HCT116 (cell line): Measurements from ENCODE around the gene NEURL1B. TPM values are rescaled to one million over a fixed set of nuclear protein-coding genes. Genes with fewer than 3 reads are reported as not detected.

Experiments used
- ATAC-seq: fragments of 200-7000 bp; cut with Tn5 transposase; 2 replicates; pipeline ENCODE4 v1.9.1; 2020; ENCODE audit warnings: mild to moderate bottlenecking, moderate library complexity
- BruUV-seq: library from RNA; stranded (reverse); fragments of 400-500 nt; replicated peaks from 2 replicates; lab custom pipeline; 2021; lab: Mats Ljungman, UMichigan
- CTCF ChIA-PET: fragments of 300-600 bp; sonication (Branson Sonifier 250); formaldehyde crosslinking; loops from one replicate; lab custom pipeline; 2021; ENCODE audit warnings: antibody characterized with exemption; lab: Charles Lee
- POLR2A ChIA-PET: fragments of 300-600, 350-600 bp; sonication (Branson Sonifier 250); formaldehyde crosslinking; loops from one replicate; lab custom pipeline; 2021; ENCODE audit warnings: antibody characterized with exemption; lab: Charles Lee
- RAD21 ChIA-PET, 2 experiments: fragments of 300-600 bp; sonication (Branson Sonifier 250); formaldehyde crosslinking; loops; one replicate each; lab custom pipeline; 2023; ENCODE audit warnings: low total read pairs in 2 of 2; ENCODE audit not compliant: uncharacterized antibody in 2 of 2, unreplicated experiment in 2 of 2, low non-redundant PET in 1 of 2; lab: Charles Lee
- DNase-seq: peaks from one replicate; pipeline ENCODE4 v3.0.0-alpha.2; 2010; ENCODE audit warnings: low read depth, low spot score
- H2AFZ ChIP-seq: fragments of 200-600 bp; shearing (Covaris generic), sonication (generic); 2 replicates; pipeline ENCODE4 v1.6.1; 2017; ENCODE audit warnings: low read depth, mixed run types, mixed read lengths, antibody characterized with exemption, low read length; ENCODE audit not compliant: poor library complexity, severe bottlenecking
- H3K27ac ChIP-seq: 2 replicates; pipeline ENCODE4 v1.5.1; 2012; ENCODE audit warnings: low read depth, low read length
- H3K27me3 ChIP-seq: fragments of 200-600 bp; sonication (generic); 2 replicates; pipeline ENCODE4 v1.6.1; 2016; ENCODE audit warnings: mixed run types, low read length, mixed read lengths; ENCODE audit not compliant: insufficient read depth
- H3K36me3 ChIP-seq, 2 experiments: fragments of 200-500 bp in 1 of 2; fragments of 200-600 bp in 1 of 2; sonication (Bioruptor generic) in 1 of 2; sonication (generic) in 1 of 2; 2 replicates each; pipeline versions ENCODE4 v1.5.1 to v1.6.1; 2014 to 2016; ENCODE audit warnings: low read length in 2 of 2, inconsistent platforms in 1 of 2, mixed read lengths in 1 of 2, mixed run types in 1 of 2; ENCODE audit not compliant: insufficient read depth in 2 of 2, control insufficient read depth in 1 of 2
- H3K4me1 ChIP-seq, 2 experiments: fragments of 200-600 bp in 1 of 2; sonication (generic) in 1 of 2; 2 replicates each; pipeline versions ENCODE4 v1.5.1 to v1.6.1; 2012 to 2017; ENCODE audit warnings: low read length in 2 of 2, inconsistent platforms in 1 of 2, mild to moderate bottlenecking in 1 of 2, mixed read lengths in 1 of 2, mixed run types in 1 of 2, moderate library complexity in 1 of 2; ENCODE audit not compliant: insufficient read depth in 2 of 2, control insufficient read depth in 1 of 2
- H3K4me2 ChIP-seq: fragments of 200-600 bp; sonication (generic); 2 replicates; pipeline ENCODE4 v1.6.1; 2017; ENCODE audit warnings: mixed run types, low read length, mixed read lengths
- H3K4me3 ChIP-seq, 2 experiments: fragments of 200-600 bp in 1 of 2; sonication (generic) in 1 of 2; replicated peaks in 1 of 2; 2 replicates each; pipeline ENCODE4 v1.5.1; 2011 to 2016; ENCODE audit warnings: low read length in 2 of 2, control low read depth in 1 of 2, low read depth in 1 of 2, mild to moderate bottlenecking in 1 of 2, mixed read lengths in 1 of 2, mixed run types in 1 of 2
- H3K79me2 ChIP-seq: fragments of 200-600 bp; sonication (generic); 2 replicates; pipeline ENCODE4 v1.6.1; 2017; ENCODE audit warnings: mild to moderate bottlenecking, mixed run types, low read length, moderate library complexity, mixed read lengths; ENCODE audit not compliant: insufficient read depth
- H3K9ac ChIP-seq: fragments of 200-600 bp; sonication (generic); 2 replicates; pipeline ENCODE4 v1.6.1; 2016; ENCODE audit warnings: low read length, mixed read lengths
- H3K9me2 ChIP-seq: fragments of 200-600 bp; sonication (generic), shearing (Covaris generic); 2 replicates; pipeline ENCODE4 v1.6.1; 2017; ENCODE audit warnings: mixed run types, mild to moderate bottlenecking, moderate library complexity; ENCODE audit not compliant: insufficient read depth
- H3K9me3 ChIP-seq, 2 experiments: fragments of 200-500 bp in 1 of 2; fragments of 200-600 bp in 1 of 2; sonication (Bioruptor generic) in 1 of 2; sonication (generic) in 1 of 2; 2 replicates each; pipeline ENCODE4 v1.6.1; 2014 to 2017; ENCODE audit warnings: low read length in 2 of 2, mixed read lengths in 2 of 2, inconsistent platforms in 1 of 2, low read depth in 1 of 2, mild to moderate bottlenecking in 1 of 2, mixed run types in 1 of 2, moderate library complexity in 1 of 2; ENCODE audit not compliant: control insufficient read depth in 1 of 2, insufficient read depth in 1 of 2
- H4K20me1 ChIP-seq: fragments of 200-600 bp; sonication (generic), shearing (Covaris generic); 2 replicates; pipeline ENCODE4 v1.6.1; 2017; ENCODE audit warnings: mixed run types, mild to moderate bottlenecking, moderate library complexity; ENCODE audit not compliant: insufficient read depth
- CBX3 ChIP-seq: IDR thresholded peaks from 2 replicates; pipeline ENCODE4 v1.6.1; 2012; ENCODE audit warnings: low read depth
- CEBPB ChIP-seq: IDR thresholded peaks from 2 replicates; pipeline ENCODE4 v1.6.1; 2012; ENCODE audit warnings: low read depth
- EGR1 ChIP-seq: IDR thresholded peaks from 2 replicates; pipeline ENCODE4 v1.6.1; 2012; ENCODE audit warnings: low read depth
- ELF1 ChIP-seq: IDR thresholded peaks from 2 replicates; pipeline ENCODE4 v1.6.1; 2012; ENCODE audit warnings: low read depth, borderline replicate concordance
- EZH2 ChIP-seq: fragments of 200-600 bp; sonication (generic); IDR thresholded peaks from 2 replicates; pipeline ENCODE4 v1.6.1; 2017; ENCODE audit warnings: antibody characterized with exemption, mixed run types
- EZH2phosphoT487 ChIP-seq: fragments of 200-600 bp; IDR thresholded peaks from 2 replicates; pipeline ENCODE4 v1.6.1; 2018; ENCODE audit warnings: antibody characterized with exemption, borderline replicate concordance
- POLR2AphosphoS5 ChIP-seq: IDR thresholded peaks from 2 replicates; pipeline ENCODE4 v1.6.1; 2011; ENCODE audit warnings: mild to moderate bottlenecking, low read depth, low read length, moderate library complexity
- RAD21 ChIP-seq: IDR thresholded peaks from 2 replicates; pipeline ENCODE4 v1.6.1; 2012; ENCODE audit warnings: low read depth, mild to moderate bottlenecking
- SP1 ChIP-seq: IDR thresholded peaks from 2 replicates; pipeline ENCODE4 v1.6.1; 2012; ENCODE audit warnings: low read depth
- TCF7L2 ChIP-seq: IDR thresholded peaks from 2 replicates; pipeline ENCODE4 v1.7.0; 2011; ENCODE audit warnings: borderline replicate concordance, inconsistent platforms; ENCODE audit not compliant: insufficient read depth, insufficient read length; ENCODE audit errors: extremely low read depth
- ZFX ChIP-seq: fragments of 450-650 bp; IDR thresholded peaks from 2 replicates; pipeline ENCODE4 v1.6.1; 2017
- ZNF274 ChIP-seq: fragments of 200-500 bp; sonication (Bioruptor generic); IDR thresholded peaks from 2 replicates; pipeline ENCODE4 v1.6.1; 2014; ENCODE audit warnings: mild to moderate bottlenecking, low read depth, low read length, inconsistent platforms
- intact Hi-C: fragments of 100-400 bp; cut with micrococcal nuclease; formaldehyde crosslinking; loops from 2 replicates; pipeline ENCODE4 v1.10.0; 2022
- total RNA-seq: library from RNA; stranded (reverse); gene quantifications from one replicate; pipeline ENCODE4 v1.2.1, GENCODE V29; 2021; ENCODE audit not compliant: unreplicated experiment
- TF ChIP-seq, protein P1 (sequence below): IDR thresholded peaks from 2 replicates; pipeline ENCODE4 v1.6.1; 2012
- TF ChIP-seq, protein P2 (sequence below): IDR thresholded peaks from 2 replicates; pipeline ENCODE4 v1.6.1; 2012; ENCODE audit warnings: low read depth
- TF ChIP-seq, protein P3 (sequence below), 3 experiments: fragments of 200-600 bp in 1 of 3; sonication (generic) in 1 of 3; IDR thresholded peaks in 2 of 3; conservative IDR thresholded peaks in 1 of 3; 2 replicates each; pipeline ENCODE4 v1.5.1; 2012 to 2017; ENCODE audit warnings: low read depth in 2 of 3, low read length in 2 of 3, antibody characterized with exemption in 1 of 3, borderline replicate concordance in 1 of 3, control low read depth in 1 of 3, mild to moderate bottlenecking in 1 of 3, mixed read lengths in 1 of 3, mixed run types in 1 of 3, moderate library complexity in 1 of 3; ENCODE audit not compliant: insufficient read depth in 1 of 3

NEURL1B gene
- total RNA-seq, 1 experiment from 2014 or later: 5.8 TPM

DNA sequence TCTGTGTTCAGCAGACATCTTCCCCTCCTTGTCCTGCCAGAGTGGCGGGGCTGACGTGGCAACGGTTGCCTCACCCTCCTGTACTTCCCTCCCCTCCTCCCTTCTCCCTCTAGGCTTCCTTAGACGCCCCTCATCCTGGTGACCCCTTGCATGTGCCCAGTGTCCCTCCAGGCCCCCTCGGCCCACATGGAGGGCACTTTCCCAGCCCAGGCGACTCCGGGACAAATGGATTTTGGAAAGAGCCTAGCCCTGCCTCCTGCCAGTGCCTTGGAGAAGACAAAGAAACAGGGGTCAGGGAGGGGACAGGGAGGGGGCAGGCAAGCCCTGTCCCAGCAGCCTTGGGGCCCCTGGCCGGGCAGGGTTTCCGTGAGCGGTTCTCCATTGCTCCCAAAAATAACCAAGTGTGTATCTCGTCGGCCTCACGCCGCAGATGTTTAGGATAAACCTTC is 38.3 kb upstream of the NEURL1B start:
- intact Hi-C loops: no loop called here
- POLR2A ChIA-PET: no interaction called here
- BruUV-seq: no TSS peak
- H3K9me3 ChIP-seq: no peaks in the 10 kb centered on the region
- no peak overlapping the region for H3K4me2 ChIP-seq
- H3K36me3 ChIP-seq: no peaks in the 10 kb centered on the region
- no peak overlapping the region for H3K9ac ChIP-seq
- ATAC-seq (no peak), DNase-seq (no peak)
- RAD21 ChIA-PET: no interaction called here
- H3K27ac ChIP-seq: no peak overlapping the region
- CTCF ChIA-PET: no interaction called here
- no peaks in the 10 kb centered on the region for H3K79me2 ChIP-seq
- H4K20me1 ChIP-seq: no peaks in the 10 kb centered on the region
- no peak overlapping the region for H2AFZ ChIP-seq
- no peaks in the 10 kb centered on the region for H3K9me2 ChIP-seq
- H3K4me1 ChIP-seq: no peaks in the 10 kb centered on the region
- peaks cover 6% of the 10 kb centered on the region; the same call in 1 of the 2 replicates for H3K27me3 ChIP-seq
- H3K4me3 ChIP-seq: no peak overlapping the region
- no peak for TF ChIP-seq EGR1

DNA sequence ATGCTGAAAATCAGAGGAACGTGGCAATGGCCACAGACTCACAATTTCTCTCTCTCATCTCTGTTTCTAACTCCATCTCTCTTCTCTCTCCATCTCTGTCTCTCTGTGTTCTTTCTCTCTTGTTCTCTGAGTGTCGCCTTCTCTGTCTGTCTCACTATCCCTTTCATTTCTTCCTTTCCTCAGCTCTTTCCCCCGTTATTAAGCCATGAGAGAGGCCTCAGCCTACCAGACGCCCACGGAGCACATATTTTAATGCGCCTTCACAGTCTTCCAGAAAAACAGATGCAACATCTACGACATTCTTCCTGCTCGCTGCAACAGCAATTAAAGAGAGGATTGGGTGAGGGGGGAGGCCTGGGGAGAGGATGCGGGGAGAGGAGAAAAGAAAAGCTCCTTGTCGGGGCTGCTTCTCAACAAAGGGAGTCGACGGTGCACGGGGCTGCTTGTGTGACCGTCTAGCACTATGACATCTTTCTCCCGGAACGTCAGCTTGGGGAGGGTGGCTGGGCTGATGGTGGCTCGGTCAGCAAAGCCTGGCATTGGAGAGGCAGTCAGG is 37.7 kb upstream of the NEURL1B start:
- Histone ChIP-seq H2AFZ (no peak overlapping the region), H3K4me3 (no peak overlapping the region), H3K27ac (no peak overlapping the region), H3K9me3 (no peaks in the 10 kb centered on the region), H3K9ac (no peak overlapping the region), H3K4me2 (no peak overlapping the region), H3K4me1 (no peaks in the 10 kb centered on the region), H3K79me2 (no peaks in the 10 kb centered on the region), H3K9me2 (no peaks in the 10 kb centered on the region), H3K36me3 (no peaks in the 10 kb centered on the region), H3K27me3 (peaks cover 6% of the 10 kb centered on the region; the same call in 1 of the 2 replicates), H4K20me1 (no peaks in the 10 kb centered on the region)
- no peak for ATAC-seq
- ChIA-PET POLR2A (no interaction called here), RAD21 (no interaction called here), CTCF (no interaction called here)
- no TSS peak for BruUV-seq
- no peak for DNase-seq
- intact Hi-C loops: no loop called here
- TF ChIP-seq EZH2 (no peak), EGR1 (no peak), RAD21 (no peak), SP1 (no peak), ZNF274 (no peak), EZH2phosphoT487 (no peak), CEBPB (no peak), POLR2AphosphoS5 (no peak), TCF7L2 (no peak), ZFX (no peak), CBX3 (no peak), ELF1 (no peak)
- TF ChIP-seq, protein P1, sequence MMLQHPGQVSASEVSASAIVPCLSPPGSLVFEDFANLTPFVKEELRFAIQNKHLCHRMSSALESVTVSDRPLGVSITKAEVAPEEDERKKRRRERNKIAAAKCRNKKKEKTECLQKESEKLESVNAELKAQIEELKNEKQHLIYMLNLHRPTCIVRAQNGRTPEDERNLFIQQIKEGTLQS: no peak
- TF ChIP-seq, protein P2, sequence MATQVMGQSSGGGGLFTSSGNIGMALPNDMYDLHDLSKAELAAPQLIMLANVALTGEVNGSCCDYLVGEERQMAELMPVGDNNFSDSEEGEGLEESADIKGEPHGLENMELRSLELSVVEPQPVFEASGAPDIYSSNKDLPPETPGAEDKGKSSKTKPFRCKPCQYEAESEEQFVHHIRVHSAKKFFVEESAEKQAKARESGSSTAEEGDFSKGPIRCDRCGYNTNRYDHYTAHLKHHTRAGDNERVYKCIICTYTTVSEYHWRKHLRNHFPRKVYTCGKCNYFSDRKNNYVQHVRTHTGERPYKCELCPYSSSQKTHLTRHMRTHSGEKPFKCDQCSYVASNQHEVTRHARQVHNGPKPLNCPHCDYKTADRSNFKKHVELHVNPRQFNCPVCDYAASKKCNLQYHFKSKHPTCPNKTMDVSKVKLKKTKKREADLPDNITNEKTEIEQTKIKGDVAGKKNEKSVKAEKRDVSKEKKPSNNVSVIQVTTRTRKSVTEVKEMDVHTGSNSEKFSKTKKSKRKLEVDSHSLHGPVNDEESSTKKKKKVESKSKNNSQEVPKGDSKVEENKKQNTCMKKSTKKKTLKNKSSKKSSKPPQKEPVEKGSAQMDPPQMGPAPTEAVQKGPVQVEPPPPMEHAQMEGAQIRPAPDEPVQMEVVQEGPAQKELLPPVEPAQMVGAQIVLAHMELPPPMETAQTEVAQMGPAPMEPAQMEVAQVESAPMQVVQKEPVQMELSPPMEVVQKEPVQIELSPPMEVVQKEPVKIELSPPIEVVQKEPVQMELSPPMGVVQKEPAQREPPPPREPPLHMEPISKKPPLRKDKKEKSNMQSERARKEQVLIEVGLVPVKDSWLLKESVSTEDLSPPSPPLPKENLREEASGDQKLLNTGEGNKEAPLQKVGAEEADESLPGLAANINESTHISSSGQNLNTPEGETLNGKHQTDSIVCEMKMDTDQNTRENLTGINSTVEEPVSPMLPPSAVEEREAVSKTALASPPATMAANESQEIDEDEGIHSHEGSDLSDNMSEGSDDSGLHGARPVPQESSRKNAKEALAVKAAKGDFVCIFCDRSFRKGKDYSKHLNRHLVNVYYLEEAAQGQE: no peak
- TF ChIP-seq, protein P3, sequence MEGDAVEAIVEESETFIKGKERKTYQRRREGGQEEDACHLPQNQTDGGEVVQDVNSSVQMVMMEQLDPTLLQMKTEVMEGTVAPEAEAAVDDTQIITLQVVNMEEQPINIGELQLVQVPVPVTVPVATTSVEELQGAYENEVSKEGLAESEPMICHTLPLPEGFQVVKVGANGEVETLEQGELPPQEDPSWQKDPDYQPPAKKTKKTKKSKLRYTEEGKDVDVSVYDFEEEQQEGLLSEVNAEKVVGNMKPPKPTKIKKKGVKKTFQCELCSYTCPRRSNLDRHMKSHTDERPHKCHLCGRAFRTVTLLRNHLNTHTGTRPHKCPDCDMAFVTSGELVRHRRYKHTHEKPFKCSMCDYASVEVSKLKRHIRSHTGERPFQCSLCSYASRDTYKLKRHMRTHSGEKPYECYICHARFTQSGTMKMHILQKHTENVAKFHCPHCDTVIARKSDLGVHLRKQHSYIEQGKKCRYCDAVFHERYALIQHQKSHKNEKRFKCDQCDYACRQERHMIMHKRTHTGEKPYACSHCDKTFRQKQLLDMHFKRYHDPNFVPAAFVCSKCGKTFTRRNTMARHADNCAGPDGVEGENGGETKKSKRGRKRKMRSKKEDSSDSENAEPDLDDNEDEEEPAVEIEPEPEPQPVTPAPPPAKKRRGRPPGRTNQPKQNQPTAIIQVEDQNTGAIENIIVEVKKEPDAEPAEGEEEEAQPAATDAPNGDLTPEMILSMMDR (IDR thresholded peaks at IDR 0.05 in 2 of 3, conservative IDR thresholded peaks at IDR 0.05 in 1 of 3; ENCODE audit: borderline replicate concordance in 1 of 3, insufficient read depth in 1 of 3, low read depth in 2 of 3, low read length in 2 of 3): no peak
